Measurements from ENCODE around the gene GRIN2D. TPM values are rescaled to one million over a fixed set of nuclear protein-coding genes. Genes with fewer than 3 reads are reported as not detected.

Gene GRIN2D
- total and polyA plus RNA-seq, 2 of the 8 experiments (the other 6 are each of a cell fraction or from before 2014, with no cell fraction given): 2.2 to 12.4 TPM

DNA sequence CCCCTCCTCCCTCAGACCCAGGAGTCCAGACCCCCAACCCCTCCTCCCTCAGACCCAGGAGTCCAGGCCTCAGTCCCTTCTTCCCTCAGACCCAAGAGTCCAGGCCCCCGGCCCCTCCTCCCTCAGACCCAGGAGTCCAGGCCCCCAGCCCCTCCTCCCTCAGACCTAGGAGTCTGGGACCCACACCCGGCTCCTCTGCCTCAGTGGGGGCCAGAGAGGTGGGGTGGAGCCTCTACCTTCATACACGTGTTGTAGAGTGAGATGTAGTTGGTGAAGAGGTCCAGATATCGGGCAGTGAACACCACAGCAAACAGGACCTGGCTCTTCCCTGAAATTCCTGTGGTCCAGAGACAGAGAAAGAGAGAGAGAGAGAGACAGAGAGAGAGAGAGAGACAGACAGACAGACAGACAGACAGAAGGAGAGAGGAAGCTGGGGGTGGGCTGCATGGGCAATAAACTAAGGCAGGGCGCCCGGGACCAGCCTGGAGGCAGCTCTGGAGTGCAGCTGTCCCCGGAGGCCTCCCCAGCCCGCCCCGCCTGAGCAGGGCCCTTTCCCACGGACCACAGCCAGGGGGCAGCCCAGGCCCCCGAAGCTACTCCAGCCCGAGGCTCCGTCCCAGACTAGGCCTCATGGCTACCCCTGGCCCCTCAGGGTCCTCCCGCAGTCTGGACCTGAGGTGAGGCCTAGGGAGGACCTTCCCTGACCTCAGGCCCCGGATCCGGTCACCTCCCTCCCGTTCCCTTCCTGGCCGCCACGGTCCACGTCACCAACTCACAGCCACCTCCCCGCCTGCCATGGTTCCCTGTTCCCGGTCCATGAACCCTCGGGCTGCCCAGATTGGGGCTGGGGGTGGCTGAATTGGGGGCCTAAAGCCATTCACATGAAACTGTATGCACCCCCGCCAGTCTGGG is 3.0 kb upstream of the GRIN2D start:
- no peaks in the 10 kb centered on the region for H3K9me3 ChIP-seq (ENCODE audit: insufficient read depth in 2 of 2, low read depth in 1 of 2, low read length in 1 of 2)
- H2BK120ac ChIP-seq (replicated peaks; ENCODE audit: low read depth, low read length): no peak overlapping the region
- DNase-seq (ENCODE audit: low read depth in 1 of 2, low spot score in 2 of 2): peak in 1 of 2 experiments; percentile 84
- POLR2A ChIA-PET (ENCODE audit: partially characterized antibody): interaction anchor here (0.8 to 2.0 kb wide), 12 partner anchors 10 to 98 kb away, joined by 3 to 27 read pairs (median 5); partner anchors contain the start of genes GRWD1, SYNGR4 and TMEM143
- H3K4ac ChIP-seq (replicated peaks; ENCODE audit: insufficient read length, low read depth, low read length): peak overlapping the region; percentile 69
- peaks cover 15 to 36% (median 25%) of the 10 kb centered on the region in 4 experiments for H3K36me3 ChIP-seq (ENCODE audit: control insufficient read depth in 2 of 4, insufficient read depth in 4 of 4, low read length in 3 of 4)
- H3K27me3 ChIP-seq (replicated peaks in 1 of 4; ENCODE audit: control insufficient read depth in 3 of 4, extremely low read depth in 1 of 4, insufficient read depth in 3 of 4, low read length in 3 of 4): peaks cover 6 to 27% (median 22%) of the 10 kb centered on the region in 4 experiments
- H3K4me1 ChIP-seq (replicated peaks in 1 of 4; ENCODE audit: control insufficient read depth in 3 of 4, insufficient read depth in 4 of 4, low read length in 3 of 4): peaks cover 0 to 26% (median 13%) of the 10 kb centered on the region in 4 experiments; a peak in 6 of 7 replicates
- H3K4me2 ChIP-seq (ENCODE audit: insufficient read depth in 1 of 2, low read depth in 2 of 2, low read length in 2 of 2): peak overlapping the region; percentile 75 to 90
- peak overlapping the region; percentile 63; the same call in 1 of the 2 replicates for H4K8ac ChIP-seq (ENCODE audit: extremely low read depth, insufficient read depth, low read length)
- H4K91ac ChIP-seq (replicated peaks; ENCODE audit: insufficient read length, low read length): peak overlapping the region; percentile 98
- no peak overlapping the region for H3K23ac ChIP-seq (ENCODE audit: insufficient read length)
- CTCF ChIA-PET (ENCODE audit: partially characterized antibody): interaction anchor here (0.6 to 2.3 kb wide), 44 partner anchors 7 to 961 kb away, joined by 3 to 25 read pairs (median 5); partner anchors contain the start of genes SYNGR4 and TMEM143
- peaks cover 17% of the 10 kb centered on the region; the same call in 1 of the 2 replicates for H3K23me2 ChIP-seq (ENCODE audit: low read depth, low read length)
- H2BK15ac ChIP-seq (ENCODE audit: low read length): no peak overlapping the region
- H3K9ac ChIP-seq (replicated peaks in 1 of 4; ENCODE audit: extremely low read depth in 1 of 4, low read depth in 3 of 4, low read length in 3 of 4): peak overlapping the region; percentile 84 to 88 (median 86)
- peak overlapping the region; percentile 13 for H3K14ac ChIP-seq (ENCODE audit: insufficient read length)
- H3K4me3 ChIP-seq (ENCODE audit: extremely low read depth in 1 of 4, insufficient read depth in 2 of 4, low read depth in 3 of 4, low read length in 4 of 4): peak overlapping the region; percentile 81 to 96 (median 90)
- H3K27ac ChIP-seq (ENCODE audit: low read depth, low read length): peak overlapping the region; percentile 72; the same call in 1 of the 2 replicates
- WGBS, 2 experiments (ENCODE audit: extremely low coverage in 1 of 2, insufficient coverage in 1 of 2, insufficient read length in 1 of 2, insufficient replicate concordance in 2 of 2, low coverage in 1 of 2, low lambda C conversion rate in 2 of 2, missing lambda C conversion rate in 1 of 2): 10% methylated on average over 18 of the region's 24 CpGs; no CpG with 5 or more reads in 1 of the 2 experiments
- H3K18ac ChIP-seq (ENCODE audit: extremely low read depth, low read length): peak overlapping the region; percentile 97
- H3K79me1 ChIP-seq (ENCODE audit: low read depth, low read length): peaks cover 4% of the 10 kb centered on the region; the same call in 1 of the 2 replicates
- H2BK5ac ChIP-seq (ENCODE audit: low read depth, low read length): peak overlapping the region; percentile 95; the same call in 1 of the 2 replicates
- peaks cover 0 to 10% of the 10 kb centered on the region in 2 experiments; a peak in 1 of 4 replicates for H3K79me2 ChIP-seq (ENCODE audit: control insufficient read depth in 1 of 2, insufficient read depth in 2 of 2, low read length in 2 of 2)
- peaks cover 1 to 3% of the 10 kb centered on the region in 2 experiments for H4K20me1 ChIP-seq (replicated peaks in 1 of 2; ENCODE audit: control insufficient read depth in 1 of 2, insufficient read depth in 2 of 2, low read length in 2 of 2)
- H2AK5ac ChIP-seq (ENCODE audit: low read depth, low read length): no peak overlapping the region
- H2BK12ac ChIP-seq (ENCODE audit: low read depth, low read length): no peak overlapping the region
- peak overlapping the region; percentile 86 for H4K5ac ChIP-seq (ENCODE audit: insufficient read length, low read depth, low read length)
- peak overlapping the region; percentile 95 for H3K56ac ChIP-seq (replicated peaks; ENCODE audit: insufficient read length, low read depth, low read length)
- FAIRE-seq: no peak
- H2BK20ac ChIP-seq (ENCODE audit: low read length): no peak overlapping the region
- no peak overlapping the region for H2AFZ ChIP-seq (ENCODE audit: low read length)
- TF ChIP-seq TCF12 (IDR thresholded peaks at IDR 0.05; ENCODE audit: low read depth, low read length) (no peak), EZH2 (IDR thresholded peaks at IDR 0.05; ENCODE audit: low read depth, low read length, severe bottlenecking) (no peak), CEBPB (IDR thresholded peaks at IDR 0.05; ENCODE audit: low read depth, low read length) (no peak), YY1 (IDR thresholded peaks at IDR 0.05; ENCODE audit: low read depth, low read length) (peak; percentile 37; the same call in 1 of the 2 replicates), NANOG (IDR thresholded peaks at IDR 0.05; ENCODE audit: insufficient read depth, low read depth, low read length, poor library complexity, severe bottlenecking) (no peak), SIX5 (IDR thresholded peaks at IDR 0.05; ENCODE audit: low read depth, low read length) (no peak), MAFK (IDR thresholded peaks at IDR 0.05; ENCODE audit: low read depth, low read length) (no peak), EP300 (IDR thresholded peaks at IDR 0.05; ENCODE audit: borderline replicate concordance in 1 of 2, low read depth in 2 of 2, low read length in 2 of 2) (no peak), FOSL1 (IDR thresholded peaks at IDR 0.05; ENCODE audit: insufficient read depth, low read depth, low read length) (no peak), GTF2F1 (IDR thresholded peaks at IDR 0.05; ENCODE audit: borderline replicate concordance, low read depth, low read length) (no peak)

All from H1 (cell line).